GM21515 (cell line): ENCODE measurements around the gene TMEM266.

Source experiments
- ATAC-seq: cut with Tn5 transposase; IDR thresholded peaks from one replicate; pipeline ENCODE4 v1.9.1; 2021; ENCODE audit not compliant: unreplicated experiment

TMEM266 gene

GRCh38 chr15:76180321-76180720, 120.5 kb downstream of the TMEM266 start:
- no peak for ATAC-seq

GRCh38 chr15:76181705-76182107, 121.9 kb downstream of the TMEM266 start:
- ATAC-seq = peak; percentile 77

GRCh38 chr15:76183930-76184649, 124.3 kb downstream of the TMEM266 start:
- ATAC-seq = no peak

GRCh38 chr15:76184650-76185035, 124.9 kb downstream of the TMEM266 start:
- ATAC-seq = no peak

- no peak for ATAC-seq
Observed at GRCh38 chr15:76185716-76186115, 125.9 kb downstream of the TMEM266 start.

GRCh38 chr15:76187163-76187562, 127.4 kb downstream of the TMEM266 start:
- no peak for ATAC-seq

- no peak for ATAC-seq
Observed at GRCh38 chr15:76189106-76189505, 129.3 kb downstream of the TMEM266 start.

GRCh38 chr15:76190070-76190564, 130.3 kb downstream of the TMEM266 start:
- ATAC-seq = no peak

- ATAC-seq = peak; percentile 88
Observed at GRCh38 chr15:76190751-76191538, 131.2 kb downstream of the TMEM266 start.

GRCh38 chr15:76191539-76192244, 131.9 kb downstream of the TMEM266 start:
- ATAC-seq = no peak

GRCh38 chr15:76192715-76193114, 132.9 kb downstream of the TMEM266 start:
- ATAC-seq = no peak

- no peak for ATAC-seq
Observed at GRCh38 chr15:76193934-76194333, 134.1 kb downstream of the TMEM266 start.

- ATAC-seq = no peak
Observed at GRCh38 chr15:76195506-76196268, 135.9 kb downstream of the TMEM266 start.

GRCh38 chr15:76196269-76197231, 136.8 kb downstream of the TMEM266 start:
- ATAC-seq = no peak

- ATAC-seq = no peak
Observed at GRCh38 chr15:76197703-76198455, 138.1 kb downstream of the TMEM266 start.

- no peak for ATAC-seq
Observed at GRCh38 chr15:76198456-76199105, 138.8 kb downstream of the TMEM266 start.

- ATAC-seq = no peak
Observed at GRCh38 chr15:76199106-76200082, 139.6 kb downstream of the TMEM266 start.
